Measurements from ENCODE around the gene SMYD4.

GRCh38 chr17:1776857-1777256, 52.8 kb downstream of the SMYD4 start:
- TF ChIP-seq, protein P1, sequence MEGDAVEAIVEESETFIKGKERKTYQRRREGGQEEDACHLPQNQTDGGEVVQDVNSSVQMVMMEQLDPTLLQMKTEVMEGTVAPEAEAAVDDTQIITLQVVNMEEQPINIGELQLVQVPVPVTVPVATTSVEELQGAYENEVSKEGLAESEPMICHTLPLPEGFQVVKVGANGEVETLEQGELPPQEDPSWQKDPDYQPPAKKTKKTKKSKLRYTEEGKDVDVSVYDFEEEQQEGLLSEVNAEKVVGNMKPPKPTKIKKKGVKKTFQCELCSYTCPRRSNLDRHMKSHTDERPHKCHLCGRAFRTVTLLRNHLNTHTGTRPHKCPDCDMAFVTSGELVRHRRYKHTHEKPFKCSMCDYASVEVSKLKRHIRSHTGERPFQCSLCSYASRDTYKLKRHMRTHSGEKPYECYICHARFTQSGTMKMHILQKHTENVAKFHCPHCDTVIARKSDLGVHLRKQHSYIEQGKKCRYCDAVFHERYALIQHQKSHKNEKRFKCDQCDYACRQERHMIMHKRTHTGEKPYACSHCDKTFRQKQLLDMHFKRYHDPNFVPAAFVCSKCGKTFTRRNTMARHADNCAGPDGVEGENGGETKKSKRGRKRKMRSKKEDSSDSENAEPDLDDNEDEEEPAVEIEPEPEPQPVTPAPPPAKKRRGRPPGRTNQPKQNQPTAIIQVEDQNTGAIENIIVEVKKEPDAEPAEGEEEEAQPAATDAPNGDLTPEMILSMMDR (IDR thresholded peaks at IDR 0.05): no peak
- TF ChIP-seq POLR2A (IDR thresholded peaks at IDR 0.05) (no peak), POLR2AphosphoS5 (IDR thresholded peaks at IDR 0.05; ENCODE audit: insufficient read depth in 1 of 2, low read depth in 1 of 2) (no peak)
